H1 (cell line): ENCODE data around the gene KCNQ2. TPM values are rescaled to one million over a fixed set of nuclear protein-coding genes. Genes with fewer than 3 reads are reported as not detected.

Source experiments
- CTCF ChIA-PET: fragments of 300-600 bp; sonication (Branson Sonifier 250); formaldehyde crosslinking; loops from one replicate; lab custom pipeline; 2021; ENCODE audit not compliant: partially characterized antibody; lab: Charles Lee
- POLR2A ChIA-PET: fragments of 300-600 bp; sonication (Branson Sonifier 250); formaldehyde crosslinking; loops from one replicate; lab custom pipeline; 2021; ENCODE audit warnings: inconsistent platforms; ENCODE audit not compliant: partially characterized antibody; lab: Charles Lee
- DNase-seq, 2 experiments: peaks; one replicate each; pipeline versions ENCODE4 v3.0.0 to v3.0.0-alpha.2; 2010 to 2022; ENCODE audit warnings: low spot score in 2 of 2, low read depth in 1 of 2, mixed read lengths in 1 of 2
- FAIRE-seq: peaks from 2 replicates; lab custom pipeline; 2011; peaks lifted over from hg19 to GRCh38; lab: Jason Lieb, UNC
- H2AFZ ChIP-seq: 2 replicates; pipeline ENCODE4 v1.8.1; 2012; ENCODE audit warnings: low read length, inconsistent platforms
- H2AK5ac ChIP-seq: 2 replicates; pipeline ENCODE4 v1.6.1; 2013; ENCODE audit warnings: low read depth, low read length
- H2BK120ac ChIP-seq: replicated peaks from 2 replicates; pipeline ENCODE3; 2013; ENCODE audit warnings: low read depth, low read length, inconsistent platforms
- H2BK12ac ChIP-seq: 2 replicates; pipeline ENCODE4 v1.6.1; 2013; ENCODE audit warnings: low read depth, low read length
- H2BK15ac ChIP-seq: 2 replicates; pipeline ENCODE4 v1.6.1; 2013; ENCODE audit warnings: low read length
- H2BK20ac ChIP-seq: 2 replicates; pipeline ENCODE4 v1.6.1; 2013; ENCODE audit warnings: low read length
- H2BK5ac ChIP-seq: 2 replicates; pipeline ENCODE4 v1.6.1; 2013; ENCODE audit warnings: low read depth, low read length
- H3K14ac ChIP-seq: 2 replicates; pipeline ENCODE4 v1.6.1; 2013; ENCODE audit warnings: inconsistent platforms; ENCODE audit not compliant: insufficient read length
- H3K18ac ChIP-seq: 2 replicates; pipeline ENCODE4 v1.6.1; 2013; ENCODE audit warnings: low read length; ENCODE audit errors: extremely low read depth
- H3K23ac ChIP-seq: 2 replicates; pipeline ENCODE4 v1.6.1; 2013; ENCODE audit warnings: inconsistent platforms; ENCODE audit not compliant: insufficient read length
- H3K23me2 ChIP-seq: 2 replicates; pipeline ENCODE4 v1.6.1; 2013; ENCODE audit warnings: low read depth, low read length
- H3K27ac ChIP-seq: 2 replicates; pipeline ENCODE4 v1.6.1; 2011; ENCODE audit warnings: low read depth, low read length, inconsistent platforms
- H3K27me3 ChIP-seq, 4 experiments: replicated peaks in 1 of 4; 1 replicate in 1 of 4; 2 replicates in 3 of 4; pipeline versions ENCODE4 v1.6.1 to v1.8.1; 2011 to 2013; ENCODE audit warnings: low read length in 3 of 4, mild to moderate bottlenecking in 3 of 4, inconsistent platforms in 2 of 4, mixed read lengths in 2 of 4, moderate library complexity in 1 of 4; ENCODE audit not compliant: control insufficient read depth in 3 of 4, insufficient read depth in 3 of 4; ENCODE audit errors: extremely low read depth in 1 of 4
- H3K36me3 ChIP-seq, 4 experiments: 2 replicates each; pipeline versions ENCODE4 v1.6.1 to v1.8.1; 2011 to 2013; ENCODE audit warnings: mild to moderate bottlenecking in 4 of 4, low read length in 3 of 4, moderate library complexity in 2 of 4, control low read depth in 1 of 4, inconsistent platforms in 1 of 4; ENCODE audit not compliant: insufficient read depth in 4 of 4, control insufficient read depth in 2 of 4
- H3K4ac ChIP-seq: replicated peaks from 2 replicates; pipeline ENCODE3; 2013; ENCODE audit warnings: low read length, low read depth, mixed read lengths, inconsistent platforms; ENCODE audit not compliant: insufficient read length
- H3K4me1 ChIP-seq, 4 experiments: replicated peaks in 1 of 4; 1 replicate in 1 of 4; 2 replicates in 3 of 4; pipeline versions ENCODE4 v1.6.1 to v1.8.1; 2011 to 2013; ENCODE audit warnings: low read length in 3 of 4, inconsistent platforms in 2 of 4, mixed read lengths in 1 of 4; ENCODE audit not compliant: insufficient read depth in 4 of 4, control insufficient read depth in 3 of 4
- H3K4me2 ChIP-seq, 2 experiments: 2 replicates each; pipeline versions ENCODE4 v1.6.1 to v1.8.1; 2011 to 2013; ENCODE audit warnings: low read depth in 2 of 2, low read length in 2 of 2, control low read depth in 1 of 2, inconsistent platforms in 1 of 2, mild to moderate bottlenecking in 1 of 2; ENCODE audit not compliant: insufficient read depth in 1 of 2
- H3K4me3 ChIP-seq, 4 experiments: fragments of 200-600, 300-600 bp in 1 of 4; sonication (generic), shearing (Covaris generic), sonication (Bioruptor Twin) in 1 of 4; 2 replicates each; pipeline versions ENCODE4 v1.5.1 to v1.8.1; 2011 to 2016; ENCODE audit warnings: low read length in 4 of 4, low read depth in 3 of 4, control low read depth in 2 of 4, inconsistent platforms in 2 of 4, mild to moderate bottlenecking in 2 of 4, mixed read lengths in 1 of 4, moderate library complexity in 1 of 4; ENCODE audit not compliant: insufficient read depth in 2 of 4; ENCODE audit errors: extremely low read depth in 1 of 4
- H3K56ac ChIP-seq: replicated peaks from 2 replicates; pipeline ENCODE3; 2013; ENCODE audit warnings: low read depth, mild to moderate bottlenecking, mixed read lengths, low read length, inconsistent platforms; ENCODE audit not compliant: insufficient read length
- H3K79me1 ChIP-seq: 2 replicates; pipeline ENCODE4 v1.6.1; 2013; ENCODE audit warnings: low read depth, low read length, control low read depth
- H3K79me2 ChIP-seq, 2 experiments: 2 replicates each; pipeline versions ENCODE4 v1.6.1 to v1.8.1; 2012 to 2013; ENCODE audit warnings: low read length in 2 of 2, mild to moderate bottlenecking in 2 of 2, inconsistent platforms in 1 of 2; ENCODE audit not compliant: insufficient read depth in 2 of 2, control insufficient read depth in 1 of 2
- H3K9ac ChIP-seq, 4 experiments: replicated peaks in 1 of 4; 1 replicate in 1 of 4; 2 replicates in 3 of 4; pipeline versions ENCODE4 v1.6.1 to v1.8.1; 2011 to 2013; ENCODE audit warnings: low read depth in 3 of 4, low read length in 3 of 4, control low read depth in 2 of 4, mild to moderate bottlenecking in 2 of 4, moderate library complexity in 2 of 4, inconsistent platforms in 1 of 4; ENCODE audit errors: extremely low read depth in 1 of 4
- H3K9me3 ChIP-seq, 2 experiments: 2 replicates each; pipeline versions ENCODE4 v1.6.1 to v1.8.1; 2012 to 2013; ENCODE audit warnings: mild to moderate bottlenecking in 2 of 2, moderate library complexity in 2 of 2, control low read depth in 1 of 2, inconsistent platforms in 1 of 2, low read depth in 1 of 2, low read length in 1 of 2, mixed read lengths in 1 of 2; ENCODE audit not compliant: insufficient read depth in 2 of 2
- H4K20me1 ChIP-seq, 2 experiments: replicated peaks in 1 of 2; 2 replicates each; pipeline versions ENCODE3 to v1.8.1; 2011 to 2013; ENCODE audit warnings: inconsistent platforms in 2 of 2, low read length in 2 of 2, mild to moderate bottlenecking in 1 of 2; ENCODE audit not compliant: insufficient read depth in 2 of 2, control insufficient read depth in 1 of 2
- H4K5ac ChIP-seq: 2 replicates; pipeline ENCODE4 v1.6.1; 2013; ENCODE audit warnings: low read length, low read depth, mixed read lengths, inconsistent platforms; ENCODE audit not compliant: insufficient read length
- H4K8ac ChIP-seq: 2 replicates; pipeline ENCODE4 v1.8.0; 2013; ENCODE audit warnings: mild to moderate bottlenecking, moderate library complexity, low read length, inconsistent platforms; ENCODE audit not compliant: insufficient read depth; ENCODE audit errors: extremely low read depth
- H4K91ac ChIP-seq: replicated peaks from 2 replicates; pipeline ENCODE3; 2013; ENCODE audit warnings: low read length, mixed read lengths, inconsistent platforms; ENCODE audit not compliant: insufficient read length
- BCL11A ChIP-seq, 2 experiments: IDR thresholded peaks; one replicate each; pipeline ENCODE4 v1.6.1; 2011; ENCODE audit warnings: low read depth in 2 of 2, low read length in 2 of 2, mild to moderate bottlenecking in 2 of 2
- CTBP2 ChIP-seq: IDR thresholded peaks from 2 replicates; pipeline ENCODE4 v1.7.0; 2011; ENCODE audit warnings: borderline replicate concordance, mild to moderate bottlenecking, moderate library complexity, mixed read lengths, low read length; ENCODE audit not compliant: insufficient read depth, insufficient read length
- JUN ChIP-seq: IDR thresholded peaks from 2 replicates; pipeline ENCODE4 v1.6.1; 2011; ENCODE audit warnings: low read depth, mild to moderate bottlenecking, improper control_type of control experiment, low read length
- KDM1A ChIP-seq: fragments of 200-600, 300-600 bp; sonication (generic); IDR thresholded peaks from 2 replicates; pipeline ENCODE4 v1.7.1; 2016; ENCODE audit warnings: mild to moderate bottlenecking, low read length, borderline replicate concordance
- KDM4A ChIP-seq: IDR thresholded peaks from one replicate; pipeline ENCODE4 v1.7.1; 2012; ENCODE audit warnings: low read depth, mild to moderate bottlenecking, moderate library complexity, low read length, inconsistent platforms; ENCODE audit not compliant: severe bottlenecking
- RNF2 ChIP-seq: fragments of 200-900, 300-1000 bp; sonication (generic); IDR thresholded peaks from 2 replicates; pipeline ENCODE4 v1.7.1; 2016; ENCODE audit warnings: borderline replicate concordance, low read depth, mild to moderate bottlenecking, antibody characterized with exemption, low read length; ENCODE audit not compliant: poor library complexity, severe bottlenecking; ENCODE audit errors: missing control alignments
- SIN3A ChIP-seq, 2 experiments: IDR thresholded peaks in 1 of 2; conservative IDR thresholded peaks in 1 of 2; 2 replicates each; pipeline ENCODE4 v1.6.1; 2011 to 2012; ENCODE audit warnings: low read length in 2 of 2, improper control_type of control experiment in 1 of 2, low read depth in 1 of 2, mild to moderate bottlenecking in 1 of 2
- WGBS, 2 experiments: shearing (Covaris generic) in 1 of 2; methylation state at CpG; one replicate each; pipeline versions ENCODE4 v1.1.6 to v1.1.7; 2013 to 2015; ENCODE audit warnings: low lambda C conversion rate in 2 of 2, mixed read lengths in 2 of 2, inconsistent platforms in 1 of 2, low coverage in 1 of 2, missing lambda C conversion rate in 1 of 2; ENCODE audit not compliant: insufficient replicate concordance in 2 of 2, insufficient coverage in 1 of 2, insufficient read length in 1 of 2; ENCODE audit errors: extremely low coverage in 1 of 2, missing lambda C conversion rate in 1 of 2; 5-methylcytosine and 5-hydroxymethylcytosine counted together
- polyA plus RNA-seq, 7 experiments: library from polyadenylated mRNA; depleted of rRNA in 3 of 7; stranded (reverse) in 5 of 7; unstranded in 2 of 7; fragments of >200 nt in 5 of 7; fragments of 200-250 nt in 2 of 7; gene quantifications; 1 replicate in 5 of 7; 2 replicates in 1 of 7; 4 replicates in 1 of 7; pipeline versions ENCODE4 v1.2.1 to v1.2.3, GENCODE V29; 2011 to 2013; ENCODE audit warnings: missing spikeins in 2 of 7, mixed read lengths in 2 of 7
- total RNA-seq: library from RNA; stranded (reverse); fragmentation: NEBNext Ultra II Directional; extraction: Animal tissue kit (Norgen Biotek cat#: 25700); gene quantifications from 2 replicates; pipeline ENCODE4 v1.2.1, GENCODE V29; 2021

KCNQ2 gene
- total and polyA plus RNA-seq, 2 of the 8 experiments (the other 6 are each of a cell fraction or from before 2014, with no cell fraction given), result 82.6 to 243 TPM

- Histone ChIP-seq H3K4me2 (no peak overlapping the region), H4K8ac (no peak overlapping the region), H3K79me2 (no peaks in the 10 kb centered on the region), H4K5ac (no peak overlapping the region), H2AK5ac (peak overlapping the region; percentile 53; the same call in 1 of the 2 replicates), H3K4me3 (no peak overlapping the region), H3K9me3 (no peaks in the 10 kb centered on the region), H3K36me3 (no peaks in the 10 kb centered on the region), H3K27me3 (peaks cover 0 to 16% (median 5%) of the 10 kb centered on the region in 4 experiments; a peak in 4 of 7 replicates), H4K20me1 (no peaks in the 10 kb centered on the region), H3K79me1 (no peaks in the 10 kb centered on the region), H3K27ac (no peak overlapping the region), H3K4me1 (peaks cover 0 to 25% (median 12%) of the 10 kb centered on the region in 4 experiments; a peak in 5 of 7 replicates), H2BK120ac (no peak overlapping the region), H2BK20ac (peak overlapping the region; percentile 61; the same call in 1 of the 2 replicates), H3K4ac (peak overlapping the region; percentile 32), H2BK15ac (no peak overlapping the region), H3K14ac (no peak overlapping the region), H3K23me2 (no peaks in the 10 kb centered on the region), H2AFZ (no peak overlapping the region), H3K56ac (no peak overlapping the region), H3K9ac (no peak overlapping the region), H4K91ac (no peak overlapping the region), H3K23ac (no peak overlapping the region), H2BK5ac (peak overlapping the region; percentile 71; the same call in 1 of the 2 replicates), H2BK12ac (peak overlapping the region; percentile 87; the same call in 1 of the 2 replicates), H3K18ac (no peak overlapping the region)
- WGBS, 2 experiments, result 90% methylated on average over 17 of the region's 17 CpGs; no CpG with 5 or more reads in 1 of the 2 experiments
- DNase-seq (no peak), FAIRE-seq (no peak)
- ChIA-PET POLR2A (interaction anchor here (0.7 to 3.1 kb wide), 5 partner anchors 9 to 392 kb away, joined by 3 to 10 read pairs (median 7); partner anchors contain the start of gene PPDPF), CTCF (interaction anchor here (0.6 to 3.1 kb wide), 16 partner anchors 10 to 272 kb away, joined by 3 to 15 read pairs (median 4); no protein-coding TSS in a partner anchor)
- TF ChIP-seq CTBP2 (no peak), SIN3A (conservative IDR thresholded peaks at IDR 0.05 in 1 of 2, IDR thresholded peaks at IDR 0.05 in 1 of 2; ENCODE audit: low read depth in 1 of 2, low read length in 2 of 2) (no peak), KDM4A (no peak), KDM1A (no peak), BCL11A (IDR thresholded peaks at IDR 0.05; ENCODE audit: low read depth in 2 of 2, low read length in 2 of 2) (no peak), RNF2 (no peak), JUN (no peak)
These were observed 5.5 kb upstream of the KCNQ2 start for GRCh38 chr20:63477944-63478343.
